ENCODE data around the gene TFEC. TPM values are rescaled to one million over a fixed set of nuclear protein-coding genes. Genes with fewer than 3 reads are reported as not detected.

The TFEC gene
- total RNA-seq, 1 donor from 2014 or later: 39.7 TPM

DNA sequence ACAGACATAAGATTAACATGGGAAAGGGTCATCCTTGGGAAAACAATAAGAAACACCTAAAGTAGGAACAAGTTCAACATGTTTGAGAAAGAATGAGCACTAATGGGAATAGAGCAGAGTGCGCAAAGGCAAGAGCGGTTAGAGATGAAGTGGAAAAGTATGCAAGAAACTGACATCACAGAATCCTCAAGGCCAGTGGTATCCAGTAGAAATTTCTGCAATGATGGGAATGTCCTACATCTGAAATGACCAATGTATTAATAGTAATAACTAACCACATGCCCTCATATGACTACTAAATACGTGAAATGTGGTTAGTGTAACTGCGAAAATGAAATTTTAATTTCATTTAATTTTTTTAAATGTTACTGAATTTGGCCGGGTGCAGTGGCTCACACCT lies 54.8 kb downstream of the TFEC start:
- no peak for ATAC-seq (ENCODE audit: low read depth)
- no peak overlapping the region for H3K27ac Mint-ChIP-seq
- ChIA-PET POLR2A (no interaction called here), CTCF (no interaction called here)
- no peaks in the 10 kb centered on the region for H3K27me3 Mint-ChIP-seq
- no peaks in the 10 kb centered on the region for H3K9me3 Mint-ChIP-seq
- intact Hi-C loops (cut with micrococcal nuclease): no loop called here
- no peak for DNase-seq
- no peak overlapping the region for H3K4me3 Mint-ChIP-seq
- H3K36me3 Mint-ChIP-seq (ENCODE audit: low read depth): no peaks in the 10 kb centered on the region
- TF ChIP-seq, protein P1, sequence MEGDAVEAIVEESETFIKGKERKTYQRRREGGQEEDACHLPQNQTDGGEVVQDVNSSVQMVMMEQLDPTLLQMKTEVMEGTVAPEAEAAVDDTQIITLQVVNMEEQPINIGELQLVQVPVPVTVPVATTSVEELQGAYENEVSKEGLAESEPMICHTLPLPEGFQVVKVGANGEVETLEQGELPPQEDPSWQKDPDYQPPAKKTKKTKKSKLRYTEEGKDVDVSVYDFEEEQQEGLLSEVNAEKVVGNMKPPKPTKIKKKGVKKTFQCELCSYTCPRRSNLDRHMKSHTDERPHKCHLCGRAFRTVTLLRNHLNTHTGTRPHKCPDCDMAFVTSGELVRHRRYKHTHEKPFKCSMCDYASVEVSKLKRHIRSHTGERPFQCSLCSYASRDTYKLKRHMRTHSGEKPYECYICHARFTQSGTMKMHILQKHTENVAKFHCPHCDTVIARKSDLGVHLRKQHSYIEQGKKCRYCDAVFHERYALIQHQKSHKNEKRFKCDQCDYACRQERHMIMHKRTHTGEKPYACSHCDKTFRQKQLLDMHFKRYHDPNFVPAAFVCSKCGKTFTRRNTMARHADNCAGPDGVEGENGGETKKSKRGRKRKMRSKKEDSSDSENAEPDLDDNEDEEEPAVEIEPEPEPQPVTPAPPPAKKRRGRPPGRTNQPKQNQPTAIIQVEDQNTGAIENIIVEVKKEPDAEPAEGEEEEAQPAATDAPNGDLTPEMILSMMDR (IDR thresholded peaks at IDR 0.05): no peak
- no peaks in the 10 kb centered on the region for H3K4me1 Mint-ChIP-seq

GRCh38 chr7:115973406-115973805 lies 57.2 kb downstream of the TFEC start:
- intact Hi-C loops (cut with micrococcal nuclease): no loop called here
- no peak overlapping the region for H3K27ac Mint-ChIP-seq
- no peaks in the 10 kb centered on the region for H3K36me3 Mint-ChIP-seq (ENCODE audit: low read depth)
- TF ChIP-seq, protein P1 (IDR thresholded peaks at IDR 0.05): no peak
- ATAC-seq (ENCODE audit: low read depth) (no peak), DNase-seq (no peak)
- ChIA-PET POLR2A (no interaction called here), CTCF (no interaction called here)
- no peaks in the 10 kb centered on the region for H3K9me3 Mint-ChIP-seq
- H3K27me3 Mint-ChIP-seq: no peaks in the 10 kb centered on the region
- H3K4me1 Mint-ChIP-seq: no peaks in the 10 kb centered on the region
- H3K4me3 Mint-ChIP-seq: no peak overlapping the region

DNA sequence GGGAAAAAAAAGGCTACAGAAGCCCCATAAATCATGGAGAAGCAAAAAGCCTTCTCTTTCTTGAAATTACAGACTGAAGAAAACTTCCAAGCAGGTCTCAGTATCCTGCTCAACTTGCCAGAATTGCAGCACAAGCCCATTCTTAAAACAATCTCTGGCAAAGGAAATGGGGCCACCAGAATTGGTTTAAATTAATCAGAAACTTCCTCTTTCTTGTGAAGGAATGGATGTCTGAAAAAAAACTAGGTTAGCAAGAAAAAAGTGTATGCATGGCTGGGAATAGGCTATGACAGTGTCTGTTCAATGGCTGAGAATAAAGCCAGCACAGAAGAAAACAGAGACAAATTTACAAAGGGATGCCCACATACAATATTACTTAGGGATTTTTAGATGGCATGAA lies 59.1 kb downstream of the TFEC start:
- no peak overlapping the region for H3K27ac Mint-ChIP-seq
- intact Hi-C loops (cut with micrococcal nuclease): no loop called here
- no peaks in the 10 kb centered on the region for H3K36me3 Mint-ChIP-seq (ENCODE audit: low read depth)
- no peak overlapping the region for H3K4me3 Mint-ChIP-seq
- H3K4me1 Mint-ChIP-seq: no peaks in the 10 kb centered on the region
- CTCF ChIA-PET: no interaction called here
- TF ChIP-seq, protein P1 (IDR thresholded peaks at IDR 0.05): no peak
- DNase-seq (no peak), ATAC-seq (ENCODE audit: low read depth) (no peak)
- POLR2A ChIA-PET: no interaction called here
- H3K9me3 Mint-ChIP-seq: no peaks in the 10 kb centered on the region
- no peaks in the 10 kb centered on the region for H3K27me3 Mint-ChIP-seq

- intact Hi-C loops (cut with micrococcal nuclease): no loop called here
- TF ChIP-seq, protein P1 (IDR thresholded peaks at IDR 0.05): no peak
- H3K27me3 Mint-ChIP-seq: no peaks in the 10 kb centered on the region
- no peak overlapping the region for H3K4me3 Mint-ChIP-seq
- no peaks in the 10 kb centered on the region for H3K9me3 Mint-ChIP-seq
- ATAC-seq (ENCODE audit: low read depth) (no peak), DNase-seq (no peak)
- ChIA-PET CTCF (no interaction called here), POLR2A (no interaction called here)
- H3K36me3 Mint-ChIP-seq (ENCODE audit: low read depth): no peaks in the 10 kb centered on the region
- H3K4me1 Mint-ChIP-seq: no peaks in the 10 kb centered on the region
- no peak overlapping the region for H3K27ac Mint-ChIP-seq
Observed at GRCh38 chr7:115968596-115968995, 62.0 kb downstream of the TFEC start.

GRCh38 chr7:115968171-115968570 lies 62.4 kb downstream of the TFEC start:
- Mint-ChIP-seq H3K27ac (no peak overlapping the region), H3K9me3 (no peaks in the 10 kb centered on the region), H3K4me1 (no peaks in the 10 kb centered on the region), H3K4me3 (no peak overlapping the region), H3K27me3 (no peaks in the 10 kb centered on the region), H3K36me3 (ENCODE audit: low read depth) (no peaks in the 10 kb centered on the region)
- ATAC-seq (ENCODE audit: low read depth) (no peak), DNase-seq (no peak)
- TF ChIP-seq, protein P1 (IDR thresholded peaks at IDR 0.05): no peak
- ChIA-PET POLR2A (no interaction called here), CTCF (no interaction called here)
- intact Hi-C loops (cut with micrococcal nuclease): no loop called here
